Measurements from ENCODE around the gene C1QTNF12. TPM values are rescaled to one million over a fixed set of nuclear protein-coding genes. Genes with fewer than 3 reads are reported as not detected.

The C1QTNF12 gene, protein sequence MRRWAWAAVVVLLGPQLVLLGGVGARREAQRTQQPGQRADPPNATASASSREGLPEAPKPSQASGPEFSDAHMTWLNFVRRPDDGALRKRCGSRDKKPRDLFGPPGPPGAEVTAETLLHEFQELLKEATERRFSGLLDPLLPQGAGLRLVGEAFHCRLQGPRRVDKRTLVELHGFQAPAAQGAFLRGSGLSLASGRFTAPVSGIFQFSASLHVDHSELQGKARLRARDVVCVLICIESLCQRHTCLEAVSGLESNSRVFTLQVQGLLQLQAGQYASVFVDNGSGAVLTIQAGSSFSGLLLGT
- 10 to 100 TPM in 3 of 4 donors, not detected in 1; 23.3 to 58.0 (median 44.2) TPM for total RNA-seq

DNA sequence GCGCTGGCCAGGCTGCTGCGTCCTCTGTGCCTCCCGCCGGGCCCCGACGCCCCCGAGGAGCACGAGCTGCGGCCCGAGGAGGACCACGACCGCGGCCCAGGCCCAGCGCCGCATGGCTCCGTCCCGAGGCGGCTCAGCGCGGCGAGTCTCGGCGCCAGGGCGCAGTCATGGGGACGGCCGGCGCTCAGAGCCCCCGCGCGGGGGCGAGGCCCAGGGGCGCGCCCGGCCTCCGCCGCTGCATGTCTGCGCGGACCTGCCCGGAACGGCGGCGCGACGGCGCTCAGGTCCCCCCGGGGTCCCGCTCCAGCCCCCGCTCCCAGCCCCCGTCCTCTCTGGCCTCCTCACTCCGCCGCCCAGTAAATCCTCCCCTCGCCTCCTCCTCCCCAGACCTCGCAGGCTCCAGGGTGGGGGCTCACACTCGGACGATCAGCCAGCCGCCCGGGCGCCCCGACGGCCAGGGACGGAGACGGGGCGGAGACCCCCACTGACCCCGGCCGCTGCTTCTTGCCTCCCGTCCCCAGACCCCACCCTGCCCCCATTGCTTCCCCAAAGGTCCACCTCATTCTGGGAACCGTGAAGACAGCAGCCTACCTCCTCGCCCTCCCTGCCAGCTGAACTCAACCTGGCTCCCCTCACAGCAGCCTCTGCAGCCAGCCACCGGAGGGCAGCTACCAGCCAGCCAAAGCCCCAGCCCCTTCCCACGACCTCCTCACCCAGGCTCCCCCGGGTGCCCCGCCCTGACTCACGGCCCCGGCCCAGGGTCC, at the start of gene C1QTNF12:
Gene C1QTNF12, minus strand, starts transcription at position 146 of the 764 bp plus-strand sequence. Its CDS starts 32 bp downstream, at position 114.
- no peak for TF ChIP-seq POLR2A (IDR thresholded peaks at IDR 0.05)
- TF ChIP-seq, protein P1, sequence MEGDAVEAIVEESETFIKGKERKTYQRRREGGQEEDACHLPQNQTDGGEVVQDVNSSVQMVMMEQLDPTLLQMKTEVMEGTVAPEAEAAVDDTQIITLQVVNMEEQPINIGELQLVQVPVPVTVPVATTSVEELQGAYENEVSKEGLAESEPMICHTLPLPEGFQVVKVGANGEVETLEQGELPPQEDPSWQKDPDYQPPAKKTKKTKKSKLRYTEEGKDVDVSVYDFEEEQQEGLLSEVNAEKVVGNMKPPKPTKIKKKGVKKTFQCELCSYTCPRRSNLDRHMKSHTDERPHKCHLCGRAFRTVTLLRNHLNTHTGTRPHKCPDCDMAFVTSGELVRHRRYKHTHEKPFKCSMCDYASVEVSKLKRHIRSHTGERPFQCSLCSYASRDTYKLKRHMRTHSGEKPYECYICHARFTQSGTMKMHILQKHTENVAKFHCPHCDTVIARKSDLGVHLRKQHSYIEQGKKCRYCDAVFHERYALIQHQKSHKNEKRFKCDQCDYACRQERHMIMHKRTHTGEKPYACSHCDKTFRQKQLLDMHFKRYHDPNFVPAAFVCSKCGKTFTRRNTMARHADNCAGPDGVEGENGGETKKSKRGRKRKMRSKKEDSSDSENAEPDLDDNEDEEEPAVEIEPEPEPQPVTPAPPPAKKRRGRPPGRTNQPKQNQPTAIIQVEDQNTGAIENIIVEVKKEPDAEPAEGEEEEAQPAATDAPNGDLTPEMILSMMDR (IDR thresholded peaks at IDR 0.05): no peak
- peaks cover 0 to 16% (median 10%) of the 10 kb centered on the region in 4 donors for H3K4me1 ChIP-seq
- DNase-seq: no peak
- no peaks in the 10 kb centered on the region for H3K36me3 ChIP-seq
- H3K9me3 ChIP-seq: no peaks in the 10 kb centered on the region
- peak within 1 kb of the TSS in 1 of 4 donors; percentile 22 for H3K4me3 ChIP-seq
- H3K27ac ChIP-seq: no peak within 1 kb of the TSS
- peaks cover 0 to 21% of the 10 kb centered on the region in 2 donors for H3K27me3 ChIP-seq

DNA sequence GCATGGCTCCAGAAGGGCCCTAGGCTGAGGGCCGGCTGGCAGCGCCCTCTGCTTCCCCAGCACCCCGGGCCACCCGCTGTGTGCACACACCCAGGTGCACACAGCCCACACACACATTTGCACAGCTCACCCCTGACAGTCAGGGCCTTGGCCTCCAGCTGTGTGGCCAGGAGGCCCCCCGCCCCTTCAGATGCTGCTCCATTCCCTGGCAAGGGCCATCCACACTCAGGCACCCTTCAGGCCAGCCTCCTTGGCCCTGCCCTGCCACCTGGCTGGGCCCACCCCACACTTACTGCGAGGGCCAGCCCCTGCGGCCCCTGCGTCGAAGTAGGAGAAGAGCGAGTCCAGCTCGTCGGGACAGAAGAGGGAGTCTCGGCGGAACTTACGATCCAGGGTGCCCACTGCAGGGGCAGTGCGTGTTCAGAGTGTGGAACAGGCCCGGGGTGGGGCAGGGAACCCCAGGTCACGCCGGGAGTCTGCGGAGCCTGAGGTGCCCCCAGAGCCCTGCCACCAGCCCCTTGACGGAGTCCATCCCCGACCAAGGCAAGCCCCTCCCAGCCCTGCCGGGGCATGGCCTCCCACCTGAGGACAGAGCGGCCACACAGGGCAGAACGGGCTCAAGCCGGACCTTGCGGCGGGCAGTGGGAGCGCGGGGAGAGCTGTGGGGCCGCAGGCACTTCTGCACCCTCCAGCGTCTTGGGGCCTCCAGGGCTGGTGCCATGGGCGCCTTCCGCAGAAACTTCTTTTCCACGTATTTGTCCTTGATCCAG, 48.8 kb upstream of the C1QTNF12 start:
- Histone ChIP-seq H3K27me3 (no peaks in the 10 kb centered on the region), H3K36me3 (peaks cover 0 to 33% (median 0%) of the 10 kb centered on the region in 3 donors), H3K9me3 (no peaks in the 10 kb centered on the region), H3K4me3 (no peak overlapping the region), H3K4me1 (peaks cover 0 to 16% (median 5%) of the 10 kb centered on the region in 4 donors), H3K27ac (no peak overlapping the region)
- no peak for DNase-seq
- TF ChIP-seq POLR2A (IDR thresholded peaks at IDR 0.05): no peak
- TF ChIP-seq, protein P1 (IDR thresholded peaks at IDR 0.05): no peak

DNA sequence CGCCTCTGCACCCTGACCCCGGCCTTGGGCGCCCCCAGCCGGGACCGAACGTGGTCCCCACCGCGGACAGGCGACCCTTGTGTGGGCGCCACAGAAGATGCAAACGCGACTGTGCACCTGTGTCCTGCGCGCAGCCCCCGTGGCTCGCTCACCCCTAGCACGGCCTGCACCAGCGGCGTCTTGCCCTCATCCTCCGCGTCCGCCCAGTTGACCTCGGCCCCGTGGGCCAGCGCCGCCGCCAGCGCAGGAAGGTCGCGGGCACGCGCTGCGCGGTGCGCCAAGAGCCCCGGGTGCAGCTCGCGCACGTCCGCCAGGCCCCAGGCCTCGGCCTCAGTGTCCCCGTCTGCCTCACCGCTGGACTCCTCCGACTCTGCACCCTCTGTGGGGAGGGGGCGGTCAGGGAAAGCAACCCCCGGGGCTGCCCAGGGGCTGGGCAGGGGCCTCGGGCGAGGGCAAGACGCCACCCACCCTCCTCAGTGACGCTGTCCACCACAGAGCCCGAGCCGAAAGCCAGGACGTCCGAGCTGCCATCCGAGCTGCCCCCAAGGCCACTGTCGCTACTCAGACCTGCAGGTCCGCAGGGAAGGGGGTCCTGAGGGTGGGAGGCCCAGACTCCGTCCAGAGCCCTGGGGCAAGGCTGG, 47.8 kb upstream of the C1QTNF12 start:
- no peaks in the 10 kb centered on the region for H3K9me3 ChIP-seq
- H3K27ac ChIP-seq: no peak overlapping the region
- no peaks in the 10 kb centered on the region for H3K27me3 ChIP-seq
- peaks cover 0 to 33% (median 0%) of the 10 kb centered on the region in 3 donors for H3K36me3 ChIP-seq
- no peak for DNase-seq
- no peak for TF ChIP-seq POLR2A (IDR thresholded peaks at IDR 0.05)
- TF ChIP-seq, protein P1 (IDR thresholded peaks at IDR 0.05): no peak
- H3K4me3 ChIP-seq: no peak overlapping the region
- peaks cover 0 to 16% (median 5%) of the 10 kb centered on the region in 4 donors for H3K4me1 ChIP-seq

DNA sequence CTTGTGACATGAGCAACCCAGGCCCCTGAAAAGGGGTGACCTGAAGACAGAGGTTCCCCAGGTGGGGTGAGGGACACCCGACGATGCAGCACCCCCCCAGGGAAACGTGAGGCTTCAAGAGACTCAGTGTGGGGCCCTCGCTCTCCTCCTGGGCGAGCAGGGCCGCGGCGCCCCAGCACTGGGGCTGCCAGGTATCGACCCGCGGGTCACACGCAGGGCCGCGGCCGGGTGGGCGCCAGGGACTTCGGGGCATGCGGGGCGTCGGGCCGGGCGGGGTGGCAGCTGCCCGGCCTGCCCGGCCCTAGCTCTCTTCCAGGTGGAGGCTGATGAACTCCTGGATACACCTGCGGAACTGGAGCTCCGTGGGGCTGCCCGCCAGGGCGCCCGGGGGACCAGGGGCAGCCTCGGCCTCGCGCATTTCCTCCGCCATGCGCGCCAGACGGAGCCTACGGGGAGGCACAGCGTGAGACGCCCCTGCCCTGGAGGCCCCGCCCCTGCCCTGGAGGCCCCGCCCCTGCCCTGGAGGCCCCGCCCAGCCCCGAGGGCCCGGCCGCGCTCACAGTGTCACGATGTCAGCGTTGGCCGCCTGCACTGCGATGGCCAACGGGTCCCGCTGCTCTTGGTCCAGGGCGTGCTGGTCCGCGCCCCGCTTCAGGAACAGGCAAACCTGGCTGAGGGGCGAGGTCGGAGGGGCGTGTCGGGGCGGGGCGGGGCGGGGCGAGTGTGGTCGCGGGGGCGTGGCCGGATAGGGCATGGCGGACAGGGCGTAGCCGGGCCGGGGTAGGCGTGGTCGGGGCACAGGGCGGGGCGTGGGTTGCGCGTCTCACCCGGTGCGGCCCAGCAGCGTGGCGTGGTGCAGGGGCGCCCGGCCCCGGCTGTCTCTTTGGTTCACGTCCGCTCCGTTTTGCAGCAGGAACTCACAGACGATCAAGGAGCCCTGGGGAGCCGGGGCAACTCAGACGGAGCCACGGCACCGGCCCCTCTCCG, 47.0 kb upstream of the C1QTNF12 start:
- no peak overlapping the region for H3K27ac ChIP-seq
- H3K9me3 ChIP-seq: no peaks in the 10 kb centered on the region
- H3K27me3 ChIP-seq: no peaks in the 10 kb centered on the region
- H3K4me1 ChIP-seq: peaks cover 0 to 16% (median 5%) of the 10 kb centered on the region in 4 donors
- TF ChIP-seq POLR2A (IDR thresholded peaks at IDR 0.05): no peak
- TF ChIP-seq, protein P1 (IDR thresholded peaks at IDR 0.05): no peak
- peaks cover 0 to 33% (median 0%) of the 10 kb centered on the region in 3 donors for H3K36me3 ChIP-seq
- DNase-seq: no peak
- no peak overlapping the region for H3K4me3 ChIP-seq

Measured in Peyer's patch (tissue), 4 donors.